NCI-H128 (cell line): ENCODE data around the gene EEFSEC.

Experiments used
- DNase-seq: peaks from one replicate; lab custom pipeline; 2025; ENCODE audit not compliant: unreplicated experiment; lab: John Stamatoyannopoulos, UW

The EEFSEC gene

GRCh38 chr3:128215800-128216495 lies 62.7 kb downstream of the EEFSEC start:
- DNase-seq: no peak

- DNase-seq: no peak
These were observed 64.6 kb downstream of the EEFSEC start for GRCh38 chr3:128217702-128218547.

- DNase-seq: no peak
These were observed 65.4 kb downstream of the EEFSEC start for GRCh38 chr3:128218548-128219257.

GRCh38 chr3:128221328-128221727 lies 68.0 kb downstream of the EEFSEC start:
- DNase-seq: no peak

- no peak for DNase-seq
These were observed 69.6 kb downstream of the EEFSEC start for GRCh38 chr3:128222796-128223385.

GRCh38 chr3:128226186-128226725 lies 73.0 kb downstream of the EEFSEC start:
- no peak for DNase-seq

- no peak for DNase-seq
These were observed 73.6 kb downstream of the EEFSEC start for GRCh38 chr3:128226795-128227395.

GRCh38 chr3:128227507-128227906 lies 74.2 kb downstream of the EEFSEC start:
- no peak for DNase-seq

GRCh38 chr3:128228366-128228910 lies 75.2 kb downstream of the EEFSEC start:
- no peak for DNase-seq

- no peak for DNase-seq
These were observed 76.0 kb downstream of the EEFSEC start for GRCh38 chr3:128229106-128229857.

GRCh38 chr3:128231606-128232005 lies 78.3 kb downstream of the EEFSEC start:
- DNase-seq: no peak

GRCh38 chr3:128232376-128233178 lies 79.3 kb downstream of the EEFSEC start:
- DNase-seq: no peak

GRCh38 chr3:128235207-128235926 lies 82.1 kb downstream of the EEFSEC start:
- no peak for DNase-seq

- peak; percentile 47 for DNase-seq
These were observed 83.4 kb downstream of the EEFSEC start for GRCh38 chr3:128236657-128237056.

- DNase-seq: no peak
These were observed 84.3 kb downstream of the EEFSEC start for GRCh38 chr3:128237348-128238183.

GRCh38 chr3:128238184-128238489 lies 84.9 kb downstream of the EEFSEC start:
- DNase-seq: no peak

GRCh38 chr3:128239304-128239703 lies 86.0 kb downstream of the EEFSEC start:
- no peak for DNase-seq
